ENCODE results near the gene SPEF2. TPM values are rescaled to one million over a fixed set of nuclear protein-coding genes. Genes with fewer than 3 reads are reported as not detected.
A peak's percentile ranks its signal among the peaks of the same experiment; 100 is the strongest.

The SPEF2 gene
- polyA plus RNA-seq, 1 donor from 2014 or later, result not detected

DNA sequence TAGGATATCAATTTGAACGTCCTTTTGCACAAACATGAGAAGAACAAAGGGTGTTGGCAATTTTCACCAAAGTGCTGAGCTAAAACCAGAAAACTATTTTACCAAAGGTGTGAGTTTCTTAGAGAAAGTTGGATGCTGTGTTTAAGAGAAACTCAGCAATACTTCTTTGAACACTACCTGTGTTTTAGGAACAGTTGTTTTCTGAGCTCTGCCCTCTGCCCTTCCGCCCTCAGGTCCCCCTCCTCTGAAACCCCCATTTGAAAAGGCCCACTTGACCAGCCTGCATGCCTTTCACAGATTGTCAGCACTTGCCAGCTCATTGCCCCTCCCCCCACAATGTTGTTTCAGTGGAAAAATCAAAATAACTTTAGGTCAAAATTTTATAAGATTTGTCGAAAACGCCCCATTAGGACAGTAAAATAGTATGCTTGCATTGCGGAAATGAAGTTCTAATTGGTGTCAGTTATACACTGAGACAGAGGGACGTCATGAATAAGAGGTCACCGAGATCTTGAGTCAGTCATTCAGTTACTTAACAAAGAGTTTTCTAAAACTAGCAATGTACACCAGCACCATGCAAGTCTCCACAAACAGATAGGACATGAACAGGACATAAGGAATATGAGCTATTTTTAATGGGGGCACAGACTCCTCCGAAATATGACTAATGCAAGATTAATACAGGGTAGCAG lies 177.2 kb downstream of the SPEF2 start:
- Mint-ChIP-seq H3K4me3 (no peak overlapping the region), H3K9me3 (no peaks in the 10 kb centered on the region), H3K27ac (peak overlapping the region in 1 of 3 donors; percentile 71), H3K4me1 (peaks cover 3 to 8% (median 5%) of the 10 kb centered on the region in 3 donors), H3K36me3 (no peaks in the 10 kb centered on the region), H3K27me3 (no peaks in the 10 kb centered on the region)

DNA sequence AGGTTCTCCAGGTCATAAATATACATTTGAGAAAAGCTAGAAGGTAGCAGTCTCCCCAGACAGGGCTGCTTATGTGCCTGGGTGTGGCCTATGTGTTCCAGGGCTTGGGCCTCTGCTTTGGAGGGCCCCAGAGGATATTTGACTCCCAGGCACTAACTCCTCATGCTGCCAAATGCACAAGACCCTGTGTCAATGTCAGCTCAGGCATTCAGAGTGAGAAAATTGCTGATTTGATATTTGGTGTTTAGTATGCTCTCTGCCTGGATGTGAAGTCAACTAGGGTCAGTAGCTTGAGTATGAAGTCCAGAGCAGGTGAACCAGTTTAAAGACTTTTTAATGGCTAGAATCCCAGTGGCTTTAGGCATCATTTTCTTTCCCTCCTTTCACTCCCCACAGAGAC lies 181.5 kb downstream of the SPEF2 start:
- Mint-ChIP-seq H3K4me1 (peaks cover 3 to 5% (median 4%) of the 10 kb centered on the region in 3 donors), H3K36me3 (no peaks in the 10 kb centered on the region), H3K9me3 (peaks cover 0 to 1% (median 0%) of the 10 kb centered on the region in 3 donors), H3K4me3 (no peak overlapping the region), H3K27ac (no peak overlapping the region), H3K27me3 (no peaks in the 10 kb centered on the region)

DNA sequence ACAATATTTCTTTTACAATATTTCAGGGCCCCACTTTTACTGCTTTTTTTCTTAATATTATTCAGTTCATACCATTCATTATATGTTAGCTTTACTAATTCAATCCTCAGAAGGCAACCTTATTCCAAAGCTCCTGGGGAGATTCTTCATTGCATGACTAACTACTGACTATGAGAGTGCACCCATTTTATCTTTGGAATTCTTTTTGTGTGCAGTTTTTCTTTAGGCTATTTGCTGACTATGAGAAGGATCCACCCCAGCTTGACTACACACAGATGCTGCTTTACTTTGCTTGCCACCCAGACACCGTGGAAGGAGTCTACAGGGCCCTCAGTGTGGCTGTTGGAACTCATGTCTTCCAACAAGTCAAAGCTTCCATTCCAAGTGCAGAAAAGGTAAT lies 182.1 kb downstream of the SPEF2 start:
- Mint-ChIP-seq H3K36me3 (no peaks in the 10 kb centered on the region), H3K27ac (no peak overlapping the region), H3K27me3 (no peaks in the 10 kb centered on the region), H3K4me1 (peaks cover 3 to 5% (median 4%) of the 10 kb centered on the region in 3 donors), H3K4me3 (no peak overlapping the region), H3K9me3 (peaks cover 0 to 1% (median 0%) of the 10 kb centered on the region in 3 donors)

DNA sequence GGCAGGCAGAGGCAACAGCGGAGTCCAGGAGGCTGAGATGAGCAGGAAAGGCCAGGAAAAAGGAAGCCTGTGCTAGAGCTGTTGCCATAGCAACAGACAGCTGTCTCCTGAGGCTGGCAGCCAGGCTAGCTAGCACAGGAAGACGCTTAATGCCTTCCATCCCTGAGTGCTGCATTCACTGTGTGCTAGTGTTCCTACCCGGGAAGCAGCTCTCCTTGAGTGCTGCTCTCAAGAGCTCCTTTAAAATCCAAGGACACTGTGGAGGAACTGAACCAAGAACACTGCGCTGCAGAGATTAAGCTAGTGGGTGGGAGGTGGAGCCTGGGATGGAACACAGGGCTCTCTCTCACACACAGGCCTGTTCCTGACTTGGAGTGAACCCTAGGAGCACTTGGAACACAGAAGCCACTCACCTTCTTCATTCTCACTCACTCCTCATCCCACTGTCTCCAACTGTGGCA lies 185.6 kb downstream of the SPEF2 start:
- Mint-ChIP-seq H3K4me3 (no peak overlapping the region), H3K4me1 (peaks cover 0 to 3% (median 0%) of the 10 kb centered on the region in 3 donors), H3K27ac (no peak overlapping the region), H3K9me3 (peaks cover 0 to 1% (median under 1%) of the 10 kb centered on the region in 3 donors), H3K36me3 (no peaks in the 10 kb centered on the region), H3K27me3 (no peaks in the 10 kb centered on the region)

DNA sequence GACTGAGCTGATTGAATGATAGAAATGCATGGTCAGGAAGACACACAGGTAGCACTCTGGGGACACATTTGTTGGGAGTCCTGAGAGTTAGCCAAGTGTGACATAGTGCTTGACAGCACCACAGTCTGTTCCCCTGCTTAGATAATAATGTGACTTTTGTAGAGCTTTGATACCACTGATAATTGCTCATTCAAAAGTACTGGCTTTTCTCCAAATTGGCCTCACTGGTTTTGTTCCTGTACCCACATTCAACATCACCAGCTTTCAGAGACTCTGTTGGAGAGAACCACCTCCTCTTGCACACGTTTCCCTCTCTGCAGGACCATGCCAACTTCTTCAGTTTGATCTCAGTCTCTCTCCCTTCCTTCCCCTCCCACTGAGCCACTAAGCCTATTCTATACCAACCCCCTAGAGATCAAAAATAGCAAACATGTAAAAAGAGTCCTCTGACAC lies 186.6 kb downstream of the SPEF2 start:
- no peaks in the 10 kb centered on the region for H3K27me3 Mint-ChIP-seq
- no peak overlapping the region for H3K27ac Mint-ChIP-seq
- no peak overlapping the region for H3K4me3 Mint-ChIP-seq
- H3K36me3 Mint-ChIP-seq, result no peaks in the 10 kb centered on the region
- H3K4me1 Mint-ChIP-seq, result peaks cover 0 to 3% (median 0%) of the 10 kb centered on the region in 3 donors
- H3K9me3 Mint-ChIP-seq, result peaks cover 0 to 3% (median 2%) of the 10 kb centered on the region in 3 donors

DNA sequence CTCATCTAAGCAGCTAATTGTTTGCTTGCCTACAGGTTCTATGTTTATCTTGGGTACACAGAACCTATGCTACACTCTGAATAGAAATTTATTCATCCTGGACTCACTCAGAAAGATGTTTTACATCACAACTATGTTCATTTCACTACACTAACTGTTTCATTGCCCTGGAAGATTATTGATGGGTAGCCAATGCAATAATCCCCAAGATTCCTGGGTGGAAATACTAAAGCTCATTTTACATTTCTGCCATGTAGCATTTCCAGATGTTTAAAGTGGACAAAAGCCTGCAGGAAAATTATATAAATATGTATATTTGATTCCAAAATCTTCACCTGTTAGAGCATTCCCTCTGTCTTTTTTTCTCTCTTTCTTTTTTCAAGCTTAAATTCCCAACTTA lies 187.2 kb downstream of the SPEF2 start:
- no peaks in the 10 kb centered on the region for H3K27me3 Mint-ChIP-seq
- no peak overlapping the region for H3K4me3 Mint-ChIP-seq
- peaks cover 0 to 3% (median 0%) of the 10 kb centered on the region in 3 donors for H3K4me1 Mint-ChIP-seq
- no peaks in the 10 kb centered on the region for H3K36me3 Mint-ChIP-seq
- peaks cover 0 to 3% (median 2%) of the 10 kb centered on the region in 3 donors for H3K9me3 Mint-ChIP-seq
- H3K27ac Mint-ChIP-seq, result no peak overlapping the region

DNA sequence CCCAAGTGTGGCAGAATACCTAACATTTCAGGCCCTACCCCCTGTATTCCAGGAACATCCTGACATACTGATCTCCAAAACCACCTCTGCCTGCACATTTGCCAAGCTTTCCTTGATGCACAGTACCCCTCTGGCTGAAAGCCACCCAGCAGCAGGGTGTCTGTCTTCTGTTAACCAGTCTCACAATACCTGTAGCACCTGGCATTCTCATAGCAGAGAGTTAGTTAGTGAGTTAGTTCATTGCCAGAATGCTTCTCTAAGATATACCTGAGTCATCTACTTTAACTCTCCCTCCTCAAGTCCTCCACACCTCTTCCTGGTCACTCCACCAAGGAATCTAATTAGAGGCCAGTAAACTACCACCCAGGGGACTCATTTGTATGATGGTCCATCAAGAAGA lies 192.9 kb downstream of the SPEF2 start:
- Mint-ChIP-seq H3K4me1 (peaks cover 0 to 1% (median 0%) of the 10 kb centered on the region in 3 donors), H3K9me3 (peaks cover 0 to 2% (median 2%) of the 10 kb centered on the region in 3 donors), H3K4me3 (no peak overlapping the region), H3K27ac (peak overlapping the region in 1 of 3 donors; percentile 60), H3K36me3 (no peaks in the 10 kb centered on the region), H3K27me3 (no peaks in the 10 kb centered on the region)

DNA sequence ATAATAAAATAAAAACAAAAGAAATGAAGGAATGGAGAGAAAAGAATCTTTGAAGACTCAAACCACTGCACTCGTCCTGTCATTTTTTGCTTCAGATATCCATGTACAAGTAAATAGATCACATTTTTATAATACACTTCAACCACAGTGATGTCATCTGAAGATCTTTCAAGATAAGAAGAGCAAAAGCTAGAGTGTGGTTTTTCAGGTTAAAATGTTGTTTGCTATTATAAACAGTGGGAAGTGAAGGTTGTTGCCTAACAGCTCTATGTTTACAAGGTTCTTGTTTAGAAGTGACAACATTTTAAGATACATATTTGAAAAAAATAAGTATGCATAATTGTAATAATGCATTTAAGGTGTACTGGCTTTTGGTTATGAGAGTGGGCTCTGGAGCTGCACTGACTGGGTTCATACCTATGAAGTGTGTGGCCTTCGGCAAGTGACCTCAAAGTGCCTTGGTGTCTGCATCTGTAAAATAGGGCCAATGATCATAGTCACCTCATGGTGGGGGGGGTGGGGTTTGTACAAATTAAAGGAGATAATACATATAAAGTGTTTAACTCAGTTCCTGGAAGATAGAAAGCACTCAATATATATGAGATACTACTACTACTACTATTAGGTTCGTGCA lies 193.6 kb downstream of the SPEF2 start:
- no peaks in the 10 kb centered on the region for H3K27me3 Mint-ChIP-seq
- no peak overlapping the region for H3K4me3 Mint-ChIP-seq
- no peaks in the 10 kb centered on the region for H3K36me3 Mint-ChIP-seq
- H3K9me3 Mint-ChIP-seq, result peaks cover 0 to 2% (median 2%) of the 10 kb centered on the region in 3 donors
- H3K27ac Mint-ChIP-seq, result peak overlapping the region; percentile 32 to 50 (median 48)
- peaks cover 0 to 1% (median 0%) of the 10 kb centered on the region in 3 donors for H3K4me1 Mint-ChIP-seq

DNA sequence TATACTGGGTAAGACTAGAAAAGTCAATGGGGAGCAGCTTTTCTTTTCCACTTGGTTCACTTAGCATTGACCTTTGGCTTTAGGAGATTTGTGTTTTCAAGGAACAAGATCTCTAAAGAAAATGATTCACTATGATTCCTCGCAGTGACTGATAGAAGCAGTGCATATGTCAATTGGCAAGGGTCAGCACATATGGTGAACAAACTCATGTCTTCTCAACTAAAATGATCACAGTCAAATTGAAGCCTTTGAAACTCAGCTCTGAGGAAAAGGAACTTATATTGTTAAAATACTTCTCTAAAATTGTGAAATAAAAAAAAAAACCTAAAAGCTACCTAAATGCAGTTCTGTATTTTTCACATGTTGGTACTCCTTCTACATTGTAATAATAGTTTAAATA lies 195.9 kb downstream of the SPEF2 start:
- Mint-ChIP-seq H3K36me3 (no peaks in the 10 kb centered on the region), H3K9me3 (peaks cover 0 to 2% (median 0%) of the 10 kb centered on the region in 3 donors), H3K4me1 (no peaks in the 10 kb centered on the region), H3K4me3 (no peak overlapping the region), H3K27me3 (no peaks in the 10 kb centered on the region), H3K27ac (no peak overlapping the region)

DNA sequence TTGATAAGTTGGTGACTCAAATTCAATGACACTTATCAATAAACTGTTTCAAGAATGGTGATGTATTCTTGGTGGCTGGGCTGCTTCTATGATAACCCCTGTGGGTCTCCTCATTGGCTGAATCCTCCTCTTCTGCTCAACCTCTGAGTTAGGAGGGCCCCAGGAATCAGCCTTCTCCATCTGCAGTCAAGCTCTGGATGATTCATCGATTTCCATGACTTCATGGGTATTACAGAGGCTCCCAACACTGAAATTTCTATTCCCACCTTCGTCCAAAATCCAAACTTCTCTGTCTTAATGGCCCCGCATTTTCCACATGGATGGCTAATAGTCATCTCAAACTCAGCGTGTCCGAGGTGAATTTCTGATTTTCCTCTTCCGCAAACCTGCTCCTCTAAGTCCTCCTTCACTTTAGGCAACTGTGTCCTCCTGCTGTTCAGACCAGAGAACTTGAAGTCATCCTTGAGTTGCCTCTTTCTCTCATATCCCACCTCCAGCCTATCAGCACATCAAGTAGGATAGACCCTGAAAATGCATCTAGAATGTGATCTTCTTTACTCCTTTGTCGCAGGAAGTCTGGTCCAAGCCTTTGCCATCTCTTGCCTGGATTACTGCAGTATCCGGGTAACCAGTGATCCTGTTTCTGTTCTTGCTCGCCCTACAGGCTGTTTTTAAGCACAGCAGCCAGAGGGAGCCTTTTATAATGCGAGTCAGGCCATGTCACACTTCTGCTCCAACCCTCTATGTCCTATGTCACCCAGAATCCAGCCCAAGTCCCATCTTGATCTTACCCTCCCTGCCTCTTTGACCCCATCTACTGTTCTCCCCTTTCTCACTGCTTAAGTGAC lies 197.7 kb downstream of the SPEF2 start:
- Mint-ChIP-seq H3K4me3 (no peak overlapping the region), H3K36me3 (no peaks in the 10 kb centered on the region), H3K4me1 (no peaks in the 10 kb centered on the region), H3K9me3 (no peaks in the 10 kb centered on the region), H3K27me3 (no peaks in the 10 kb centered on the region), H3K27ac (no peak overlapping the region)

DNA sequence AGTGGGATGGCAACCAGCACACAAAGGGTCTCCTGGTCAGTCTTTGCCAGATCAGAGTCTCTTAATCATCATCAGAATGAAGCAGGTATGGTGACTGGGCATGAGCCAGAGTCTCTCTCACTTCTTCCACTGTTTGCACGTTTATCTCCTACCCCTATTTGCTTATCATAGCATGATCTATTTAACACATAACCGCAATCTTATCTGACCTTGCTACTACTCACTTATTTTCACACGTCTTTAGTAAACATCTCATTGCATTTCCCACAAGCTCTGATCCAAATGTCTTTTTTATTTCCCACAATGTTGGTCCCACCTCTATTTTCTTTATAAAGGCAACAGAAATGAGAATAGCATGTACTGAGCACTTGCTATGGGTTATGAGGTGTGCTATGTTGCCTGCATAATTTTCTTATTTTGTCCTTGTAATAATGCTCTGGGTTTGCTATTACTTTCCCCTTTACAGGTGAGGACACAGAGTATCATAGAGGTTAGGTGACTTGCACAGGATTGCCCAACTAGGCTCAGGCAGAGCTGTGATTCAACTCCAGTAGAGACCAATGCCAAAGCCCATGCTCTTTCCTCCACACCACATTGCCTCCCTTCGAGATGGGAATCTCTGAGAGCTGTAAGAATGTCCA lies 199.3 kb downstream of the SPEF2 start:
- H3K9me3 Mint-ChIP-seq, result peaks cover 0 to 2% (median 0%) of the 10 kb centered on the region in 3 donors
- H3K27me3 Mint-ChIP-seq, result no peaks in the 10 kb centered on the region
- H3K36me3 Mint-ChIP-seq, result no peaks in the 10 kb centered on the region
- no peak overlapping the region for H3K4me3 Mint-ChIP-seq
- no peaks in the 10 kb centered on the region for H3K4me1 Mint-ChIP-seq
- no peak overlapping the region for H3K27ac Mint-ChIP-seq

DNA sequence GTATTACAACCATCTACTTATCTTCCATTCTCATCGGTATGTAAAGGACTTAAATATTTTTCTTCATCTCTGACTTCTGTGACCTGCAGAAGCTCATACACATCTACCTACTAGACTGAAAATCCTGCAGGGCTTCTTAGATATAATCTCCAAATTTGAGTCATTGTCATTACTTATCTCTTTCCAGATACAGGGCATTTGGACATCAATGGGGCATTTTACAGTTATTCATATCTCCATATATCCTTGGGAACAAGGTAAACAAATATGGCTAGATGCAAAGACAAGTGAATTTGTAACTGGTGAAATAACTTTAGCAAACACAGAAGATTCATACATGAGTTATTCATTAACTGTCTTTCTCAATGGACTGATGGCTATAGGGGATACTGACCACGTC lies 201.4 kb downstream of the SPEF2 start:
- peak overlapping the region in 1 of 4 donors; percentile 2 for H3K4me3 Mint-ChIP-seq
- no peaks in the 10 kb centered on the region for H3K4me1 Mint-ChIP-seq
- H3K9me3 Mint-ChIP-seq, result peaks cover 0 to 2% (median 0%) of the 10 kb centered on the region in 3 donors
- H3K36me3 Mint-ChIP-seq, result no peaks in the 10 kb centered on the region
- no peak overlapping the region for H3K27ac Mint-ChIP-seq
- peaks cover 4% of the 10 kb centered on the region for H3K27me3 Mint-ChIP-seq

DNA sequence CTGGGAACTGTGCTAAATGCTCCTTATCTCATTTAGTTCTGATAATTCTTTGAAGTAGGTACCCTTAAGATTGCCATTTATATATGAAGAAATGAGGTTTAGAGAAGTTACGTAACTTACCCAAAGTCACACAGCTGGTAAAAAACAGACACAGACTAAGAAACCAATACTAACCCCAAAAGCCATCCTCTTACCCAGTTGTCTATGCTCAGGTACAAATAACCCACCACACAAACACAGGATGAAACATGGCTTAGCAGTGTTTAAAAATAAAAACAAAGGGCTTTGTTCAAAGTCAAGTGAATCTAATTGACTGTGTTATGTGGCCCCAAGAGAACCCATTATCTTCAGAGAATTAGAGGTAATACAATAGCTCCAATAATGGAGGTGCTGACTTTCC lies 202.0 kb downstream of the SPEF2 start:
- H3K4me1 Mint-ChIP-seq, result no peaks in the 10 kb centered on the region
- peaks cover 0 to 2% (median 0%) of the 10 kb centered on the region in 3 donors for H3K9me3 Mint-ChIP-seq
- H3K4me3 Mint-ChIP-seq, result no peak overlapping the region
- H3K27ac Mint-ChIP-seq, result no peak overlapping the region
- peaks cover 4% of the 10 kb centered on the region for H3K27me3 Mint-ChIP-seq
- no peaks in the 10 kb centered on the region for H3K36me3 Mint-ChIP-seq

DNA sequence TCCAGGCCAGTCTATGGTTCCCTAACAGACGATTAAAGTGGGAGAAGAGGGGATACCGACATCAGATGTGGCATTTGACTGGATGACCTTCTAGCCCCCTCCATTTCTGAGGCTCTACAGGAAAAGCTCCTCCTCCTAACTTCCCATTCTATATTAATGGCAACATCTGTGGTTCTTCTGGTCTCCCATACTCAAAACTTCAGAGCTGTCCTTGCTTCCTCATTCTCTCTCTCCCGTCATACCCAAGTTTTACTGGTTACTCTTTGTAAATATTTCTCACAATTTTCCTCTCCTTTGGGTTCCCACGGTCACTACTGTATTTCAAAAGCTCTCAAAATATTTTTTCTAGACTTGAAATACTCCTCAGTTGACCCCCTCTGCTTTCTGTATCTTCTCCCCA lies 203.1 kb downstream of the SPEF2 start:
- Mint-ChIP-seq H3K4me3 (no peak overlapping the region), H3K36me3 (no peaks in the 10 kb centered on the region), H3K27me3 (peaks cover 4% of the 10 kb centered on the region), H3K9me3 (peaks cover 0 to 4% (median 0%) of the 10 kb centered on the region in 3 donors), H3K4me1 (no peaks in the 10 kb centered on the region), H3K27ac (peak overlapping the region in 1 of 3 donors; percentile 42)
